Measurements from ENCODE around the gene RREB1.
A peak's percentile ranks its signal among the peaks of the same experiment; 100 is the strongest.

The RREB1 gene

GRCh38 chr6:7100072-7100752 is 7.5 kb upstream of the RREB1 start:
- TF ChIP-seq CTCF (IDR thresholded peaks at IDR 0.05; ENCODE audit: borderline replicate concordance, insufficient read depth, low read depth, low read length) = no peak
- H3K4me3 ChIP-seq (ENCODE audit: low read depth, low read length) = no peak overlapping the region

- H3K4me3 ChIP-seq (ENCODE audit: low read depth, low read length) = no peak overlapping the region
- TF ChIP-seq CTCF (IDR thresholded peaks at IDR 0.05; ENCODE audit: borderline replicate concordance, insufficient read depth, low read depth, low read length) = no peak
Observed at GRCh38 chr6:7100753-7101081, 7.0 kb upstream of the RREB1 start.

GRCh38 chr6:7101290-7101689 is 6.5 kb upstream of the RREB1 start:
- no peak for TF ChIP-seq CTCF (IDR thresholded peaks at IDR 0.05; ENCODE audit: borderline replicate concordance, insufficient read depth, low read depth, low read length)
- H3K4me3 ChIP-seq (ENCODE audit: low read depth, low read length) = no peak overlapping the region

- TF ChIP-seq CTCF (IDR thresholded peaks at IDR 0.05; ENCODE audit: borderline replicate concordance, insufficient read depth, low read depth, low read length) = no peak
- H3K4me3 ChIP-seq (ENCODE audit: low read depth, low read length) = no peak overlapping the region
Observed at GRCh38 chr6:7104752-7105151, 3.0 kb upstream of the RREB1 start.

GRCh38 chr6:7106215-7106751 is 1.5 kb upstream of the RREB1 start:
- TF ChIP-seq CTCF (IDR thresholded peaks at IDR 0.05; ENCODE audit: borderline replicate concordance, insufficient read depth, low read depth, low read length) = no peak

GRCh38 chr6:7106752-7107577 is 796 bp upstream of the RREB1 start:
- peak overlapping the region; percentile 84 for H3K4me3 ChIP-seq (ENCODE audit: low read depth, low read length)
- TF ChIP-seq CTCF (IDR thresholded peaks at IDR 0.05; ENCODE audit: borderline replicate concordance, insufficient read depth, low read depth, low read length) = peak; percentile 49; the same call in 1 of the 2 replicates

More at GRCh38 chr6:7106215-7106751, 1.5 kb upstream of the RREB1 start:
- peak overlapping the region; percentile 84 for H3K4me3 ChIP-seq (ENCODE audit: low read depth, low read length)
